SHP77 (cell line): ENCODE data around the gene ZBTB17.
A peak's percentile ranks its signal among the peaks of the same experiment; 100 is the strongest.
"Not testable (repeated sequence)": the region's sequence is repeated elsewhere in the genome, so short reads cannot be mapped to it uniquely, and the experiment has no call there.

Experiments
- DNase-seq, 2 experiments: peaks; one replicate each; lab custom pipeline; 2025; lab: John Stamatoyannopoulos, UW

ZBTB17 gene

DNA sequence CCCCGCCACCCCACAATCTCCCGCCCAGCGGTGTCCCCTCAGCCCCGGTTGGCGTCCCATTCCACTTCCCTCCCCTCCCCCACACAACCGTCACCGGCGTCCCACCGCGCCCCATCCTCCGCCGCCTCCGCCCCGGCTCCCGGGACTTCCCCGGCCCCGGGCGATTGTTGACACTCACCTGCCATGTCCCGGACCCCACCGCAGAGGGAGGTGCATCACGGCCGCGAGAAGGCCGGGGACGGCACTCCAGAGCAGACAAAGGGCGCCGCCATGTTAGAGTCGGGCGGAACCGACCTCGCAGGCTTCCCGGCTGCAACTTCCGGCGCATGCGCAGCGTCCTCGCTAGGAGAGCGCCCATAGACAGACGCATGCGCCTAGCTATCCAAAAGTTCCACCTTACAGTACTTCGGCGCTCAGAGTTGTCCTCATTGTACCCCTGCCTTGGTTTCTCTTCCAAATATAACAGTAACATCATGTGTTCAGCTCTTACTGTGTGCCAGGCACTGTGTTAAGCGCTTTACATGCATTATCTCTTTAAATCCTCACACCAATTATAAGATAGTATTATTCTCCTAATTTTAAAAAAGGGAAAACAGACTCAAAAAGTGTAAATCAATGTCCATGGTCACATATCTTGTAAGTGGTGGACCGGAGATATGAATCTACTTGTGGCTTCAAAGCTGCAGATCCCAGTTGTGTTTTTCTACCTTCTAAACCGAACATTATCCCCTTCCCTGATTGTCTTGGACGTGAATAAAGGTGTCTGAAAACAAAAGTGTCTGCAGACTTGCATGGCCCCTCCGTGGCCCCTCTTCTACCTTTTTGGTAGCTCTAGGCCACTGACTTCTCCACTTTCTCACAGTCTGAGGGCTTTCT, at the start of gene ZBTB17:
ZBTB17 (minus strand) TSS at position 297 of the 876 bp plus-strand sequence. CDS start 27,606 bp downstream, outside the sequence.
- peak; percentile 84 to 91 for DNase-seq

DNA sequence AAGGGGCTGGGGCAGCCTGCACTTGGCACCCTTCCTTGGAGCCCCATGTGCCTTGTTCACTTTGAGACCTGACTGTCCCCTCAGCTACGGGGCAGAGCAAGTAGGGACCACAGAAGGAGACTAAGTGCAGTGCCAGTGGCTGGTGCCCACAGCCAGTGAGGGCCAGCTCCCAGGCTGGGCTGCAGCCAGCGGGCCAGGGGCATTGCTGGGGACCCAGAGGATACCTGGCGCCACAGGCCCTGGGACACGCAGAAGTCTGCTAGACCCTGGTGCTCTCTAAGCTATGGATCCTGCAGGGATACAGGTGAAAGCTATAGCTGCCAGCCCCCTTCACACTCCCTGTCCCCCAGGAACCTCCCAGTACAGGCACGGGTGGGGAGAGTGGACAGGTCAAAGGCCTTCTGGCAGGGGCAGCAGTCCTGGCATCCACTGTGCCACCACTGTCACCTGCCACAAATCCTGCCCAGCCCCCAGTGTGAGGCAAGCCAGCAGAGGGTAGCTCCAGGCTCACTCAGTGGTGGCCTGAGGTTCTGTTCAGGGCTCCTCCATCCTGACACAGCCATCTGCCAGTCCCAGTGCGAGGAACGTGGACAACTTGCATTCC, 47.3 kb upstream of the ZBTB17 start:
- DNase-seq = no peak

- no peak for DNase-seq
These were observed 46.5 kb upstream of the ZBTB17 start for GRCh38 chr1:16022393-16022792.

DNA sequence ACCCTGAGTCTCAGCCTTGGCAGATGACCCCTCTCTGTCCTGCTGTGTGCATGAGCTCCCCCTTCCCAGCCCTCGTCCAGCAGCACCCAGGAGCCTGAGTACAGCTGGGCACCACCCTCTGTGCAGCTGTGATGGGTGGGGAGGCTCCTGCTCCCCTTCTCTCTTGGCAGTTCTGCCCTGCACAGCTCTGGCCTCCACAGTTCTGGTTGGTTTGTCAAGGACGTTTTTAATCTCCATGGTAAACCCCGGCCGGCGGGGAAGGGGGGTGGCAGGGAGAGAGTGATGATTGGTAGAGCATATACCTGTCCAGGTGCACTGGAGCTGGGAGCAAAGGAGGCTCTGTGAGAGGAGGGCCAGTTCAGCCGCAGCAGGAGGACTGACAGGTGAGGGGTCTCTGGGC, 45.8 kb upstream of the ZBTB17 start, which contains the start of gene CLCNKA:
CLCNKA (plus strand) TSS at position 356 of the 400 bp plus-strand sequence. CDS start 584 bp downstream, outside the sequence.
- no peak for DNase-seq

GRCh38 chr1:16020878-16021277, 45.0 kb upstream of the ZBTB17 start:
- DNase-seq = not testable (repeated sequence)

DNA sequence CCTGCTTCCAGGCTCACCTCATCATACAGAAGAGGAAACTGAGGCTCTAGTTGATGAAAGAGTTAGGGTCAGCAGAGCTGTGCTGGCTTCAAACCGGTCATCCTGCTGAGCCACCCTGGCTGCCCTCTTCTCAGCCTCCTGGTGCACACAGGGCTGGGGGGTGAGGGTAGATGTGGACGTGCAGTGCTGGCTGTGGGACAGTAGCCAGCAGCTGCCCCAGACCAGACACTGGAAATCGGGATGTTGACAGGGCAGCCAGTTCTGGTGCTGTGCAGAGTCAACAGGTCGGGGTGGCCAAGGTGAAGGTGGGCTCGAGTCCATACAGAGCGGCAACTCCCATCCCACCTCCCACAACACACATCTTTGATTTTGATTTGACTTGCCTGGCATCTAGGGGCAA, 44.4 kb upstream of the ZBTB17 start:
- no peak for DNase-seq

DNA sequence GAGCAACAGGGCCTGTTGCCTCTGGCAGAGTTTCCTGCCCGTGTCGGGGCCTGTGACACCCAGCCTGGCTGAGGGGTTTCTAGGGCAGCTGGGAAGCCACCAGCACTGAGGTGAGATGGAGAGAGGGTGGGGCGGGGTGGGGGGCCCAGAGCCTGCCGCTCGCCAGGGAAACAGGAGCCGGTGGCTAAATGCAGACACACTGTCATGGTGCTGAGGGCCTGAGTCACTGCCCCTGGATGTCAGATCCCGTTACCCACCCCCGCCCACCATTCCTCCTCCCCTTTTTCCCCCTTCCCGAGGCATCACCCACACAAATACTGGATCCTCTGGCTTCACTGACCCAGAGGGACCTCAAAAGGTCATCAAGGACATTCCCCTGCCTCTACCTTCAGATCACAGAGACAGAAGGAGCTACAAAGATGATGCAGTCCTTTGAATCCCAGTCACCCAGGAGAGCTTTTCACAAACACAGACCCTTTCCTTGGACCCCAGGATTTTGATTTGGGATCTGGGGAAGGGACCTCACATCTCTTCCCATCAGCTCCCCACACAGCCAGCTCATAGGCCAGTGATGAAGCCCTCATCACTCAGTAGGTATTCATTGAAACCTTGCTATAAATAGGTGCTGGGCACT, 43.9 kb upstream of the ZBTB17 start:
- peak in 1 of 2 experiments; percentile 19 for DNase-seq

DNA sequence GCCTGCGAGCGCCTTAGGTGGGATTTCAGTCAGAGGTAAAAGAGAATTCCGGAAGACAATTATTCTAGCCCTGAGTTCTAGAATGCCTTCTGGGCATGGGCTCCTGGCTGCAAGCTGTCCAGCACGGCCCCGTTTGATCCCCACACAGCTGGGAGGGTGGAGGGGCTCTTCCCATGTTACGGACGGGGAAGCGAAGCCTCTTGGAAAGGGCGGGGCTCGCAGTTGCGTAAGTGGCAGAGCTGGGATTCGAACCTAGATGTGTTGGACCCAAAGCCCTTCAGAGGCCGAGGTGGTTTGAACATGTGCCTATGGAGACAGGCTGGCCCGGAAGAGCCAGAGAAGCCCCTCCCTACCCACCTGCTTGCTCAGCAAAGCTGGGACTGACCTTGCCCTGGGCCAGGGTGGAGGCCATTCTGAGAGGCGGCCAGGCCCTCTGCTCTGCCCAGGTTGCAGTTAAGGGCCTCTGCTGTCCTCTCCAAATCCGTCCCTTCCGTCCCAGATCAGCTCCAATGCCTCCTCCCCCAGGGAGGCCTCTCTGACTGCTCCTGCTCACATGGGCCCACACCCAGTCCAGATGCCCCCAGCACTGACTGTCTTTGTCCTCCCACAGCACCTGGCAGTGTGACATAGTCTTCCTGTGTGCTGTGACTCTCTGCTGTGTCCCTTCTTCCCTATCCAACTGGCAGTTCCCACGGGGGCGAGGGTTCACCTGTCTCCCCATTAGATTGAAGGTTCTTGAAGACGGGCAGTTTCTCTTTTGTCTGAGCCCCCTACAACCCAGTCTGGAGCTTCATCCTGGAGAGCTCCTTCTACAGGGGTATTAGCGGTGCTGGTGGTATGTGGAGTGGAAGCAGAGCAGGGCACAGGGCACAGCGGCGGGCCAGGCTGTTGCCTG, 43.1 kb upstream of the ZBTB17 start:
- peak; percentile 25 to 36 for DNase-seq

DNA sequence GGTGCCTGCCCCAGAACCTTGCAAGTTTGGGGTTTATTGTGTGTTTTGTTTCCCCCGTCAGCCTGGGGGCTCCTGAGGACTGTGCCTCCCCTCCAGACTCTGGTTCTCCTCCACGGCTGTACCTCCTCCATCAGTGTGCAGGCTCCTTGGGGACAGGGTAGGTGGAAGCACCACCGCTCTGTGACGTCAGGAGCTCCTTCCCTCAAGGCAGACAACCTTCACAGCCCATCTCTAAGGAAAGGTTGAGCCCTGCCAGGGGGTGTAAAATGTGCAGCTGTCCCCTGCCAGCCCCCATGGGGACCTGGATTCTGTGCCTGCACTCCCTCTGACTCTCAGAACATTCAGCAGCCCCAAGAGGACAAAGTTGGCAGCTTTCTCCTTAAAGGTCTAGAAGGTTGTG, 42.4 kb upstream of the ZBTB17 start:
- no peak for DNase-seq

DNA sequence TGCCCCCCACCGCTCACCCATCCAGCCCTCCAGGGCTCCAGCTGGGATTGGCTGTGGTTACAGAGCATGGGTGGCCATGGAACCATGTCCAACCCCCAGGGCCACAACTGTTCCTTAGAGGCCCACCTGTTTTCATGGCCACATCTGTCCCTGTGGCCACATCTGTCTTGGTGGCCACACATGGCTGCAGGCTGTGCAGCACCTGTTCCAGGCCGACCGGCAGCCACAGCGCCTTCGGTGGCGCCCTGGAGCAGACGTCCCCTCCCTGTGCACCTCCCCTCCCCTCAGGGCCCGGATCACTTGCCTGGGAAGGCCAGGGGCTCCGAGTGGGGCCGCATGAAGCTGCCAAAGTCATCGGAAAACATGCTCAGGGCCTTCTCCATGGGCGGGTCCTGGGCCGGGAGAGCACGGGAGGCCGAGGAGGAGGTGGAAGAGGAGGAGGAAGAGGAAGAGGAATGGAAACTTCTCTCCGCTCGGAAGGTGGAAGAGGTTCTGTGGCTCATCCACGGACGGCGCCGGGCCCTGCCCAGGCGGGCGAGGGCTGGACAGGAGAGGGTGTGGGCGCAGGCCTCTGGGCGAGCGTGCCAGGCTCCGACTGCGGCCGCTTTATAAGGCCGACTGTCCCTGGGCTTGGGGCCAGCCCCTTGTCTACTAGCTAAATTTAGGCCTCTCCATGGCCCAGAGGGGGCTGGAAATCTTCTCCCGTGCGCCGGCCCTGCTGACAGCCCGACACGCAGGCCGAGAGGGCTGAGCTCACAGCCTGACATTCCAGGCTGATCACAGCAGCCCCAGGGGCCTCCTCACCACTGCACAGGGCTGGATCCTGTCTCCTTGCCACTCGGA, 41.8 kb upstream of the ZBTB17 start, which contains the start of gene HSPB7:
HSPB7 (minus strand) TSS at position 583 of the 843 bp plus-strand sequence; CDS start at position 503, 80 bp downstream.
- DNase-seq = peak; percentile 10 to 39

- DNase-seq = no peak
These were observed 41.2 kb upstream of the ZBTB17 start for GRCh38 chr1:16017076-16017460.

- DNase-seq = no peak
These were observed 40.3 kb upstream of the ZBTB17 start for GRCh38 chr1:16015960-16016901.

DNA sequence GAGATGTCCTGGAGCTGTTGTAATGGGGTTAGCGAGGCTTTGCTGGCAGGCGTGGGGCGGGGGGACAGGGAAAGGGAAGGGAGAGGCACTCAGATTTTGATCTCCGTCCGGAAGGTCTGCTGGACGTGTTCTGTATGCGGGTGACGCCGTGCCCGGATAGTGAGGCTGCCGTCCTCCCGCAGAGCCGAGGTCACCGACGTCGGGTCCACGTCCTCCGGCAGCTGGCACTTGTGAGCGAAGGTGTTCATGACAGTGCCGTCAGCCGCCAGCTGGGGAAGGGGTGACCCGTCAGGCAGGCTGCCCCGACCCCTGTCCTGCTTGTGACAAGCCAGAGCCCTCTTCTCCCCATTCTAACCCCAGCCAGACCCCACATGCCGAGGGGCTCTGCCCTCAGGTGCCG, 39.6 kb upstream of the ZBTB17 start:
- DNase-seq = no peak

DNA sequence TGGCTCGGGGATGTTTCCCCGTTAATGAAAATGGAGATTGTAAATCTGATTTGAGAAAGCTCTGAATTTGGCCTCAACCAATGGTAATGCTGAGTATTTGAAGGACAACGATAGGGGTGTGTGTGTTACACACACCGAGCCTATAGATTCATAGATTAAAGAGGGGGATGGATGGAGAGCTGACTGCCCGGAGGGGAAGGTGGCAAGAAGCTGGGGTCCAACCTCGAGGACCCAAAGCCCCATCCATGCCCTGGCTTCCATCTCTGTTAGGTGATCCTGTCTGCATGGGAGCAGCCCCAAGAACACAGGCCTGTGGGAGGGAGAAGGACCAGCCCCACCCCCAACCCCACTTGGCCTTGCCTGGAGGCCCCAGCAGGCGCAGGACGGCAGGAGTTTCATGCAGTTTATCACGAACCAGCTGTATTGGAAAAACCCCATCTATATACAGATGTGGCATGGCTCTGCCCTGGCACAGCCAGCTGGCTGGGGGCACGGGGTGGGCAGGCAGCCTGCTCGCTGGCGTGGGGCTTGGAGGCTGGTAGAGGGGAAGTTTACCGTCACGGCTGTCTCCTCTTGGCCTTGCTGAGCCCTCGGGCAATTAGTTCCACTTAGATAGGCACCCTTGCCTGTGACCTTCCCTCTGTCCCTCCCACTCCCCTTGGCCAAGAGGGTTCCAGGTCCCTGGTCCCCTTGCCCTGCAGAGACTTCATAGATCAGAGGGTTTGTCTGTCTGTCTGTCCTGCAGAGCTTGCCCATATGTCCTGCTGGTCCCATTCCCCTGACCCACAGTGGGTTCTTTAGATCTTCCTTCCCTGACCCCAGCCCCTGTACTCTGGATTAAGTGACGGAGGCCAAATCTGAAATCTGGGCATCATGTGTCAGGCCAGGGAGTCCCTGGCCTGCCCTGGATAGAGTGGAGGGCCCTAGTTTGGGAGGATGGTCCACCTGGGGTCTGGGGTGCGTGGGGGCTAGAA, 38.9 kb upstream of the ZBTB17 start:
- peak in 1 of 2 experiments; percentile 13 for DNase-seq

GRCh38 chr1:16013908-16014258, 38.0 kb upstream of the ZBTB17 start:
- no peak for DNase-seq

DNA sequence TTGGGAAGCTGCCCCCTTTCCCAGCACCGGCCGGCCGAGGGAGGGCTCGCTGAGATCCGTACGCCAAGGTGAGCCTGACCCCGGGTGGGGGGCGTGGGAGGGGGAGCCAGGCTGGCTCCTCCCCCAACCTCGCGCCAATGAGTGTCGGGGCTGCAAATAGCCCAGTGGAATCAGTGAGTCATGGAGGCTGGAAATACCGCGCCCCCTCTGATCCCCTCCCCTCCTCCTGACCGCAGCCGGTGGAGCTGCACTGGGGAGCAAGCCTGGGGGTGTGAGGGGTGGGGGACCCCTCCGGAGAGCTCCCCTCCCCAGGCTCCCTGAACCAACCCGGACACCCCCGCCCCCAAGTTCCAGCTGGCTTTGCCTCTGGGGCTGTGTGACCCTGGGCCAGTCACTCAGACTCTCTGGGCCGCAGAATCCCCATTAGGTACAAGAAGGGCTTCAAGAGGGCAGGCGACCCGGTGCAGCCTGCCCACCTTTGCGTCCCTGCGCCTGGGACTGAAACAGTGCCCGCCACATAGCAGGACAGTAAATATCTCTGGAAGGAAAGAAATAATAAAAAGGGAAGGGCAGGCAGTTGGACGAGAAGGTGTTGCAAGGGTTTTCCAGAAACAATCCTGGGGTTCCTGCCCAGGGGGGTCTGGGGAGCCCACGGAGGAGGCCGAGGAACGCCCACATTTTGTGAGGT, 37.5 kb upstream of the ZBTB17 start:
- DNase-seq = peak; percentile 29 to 40

DNA sequence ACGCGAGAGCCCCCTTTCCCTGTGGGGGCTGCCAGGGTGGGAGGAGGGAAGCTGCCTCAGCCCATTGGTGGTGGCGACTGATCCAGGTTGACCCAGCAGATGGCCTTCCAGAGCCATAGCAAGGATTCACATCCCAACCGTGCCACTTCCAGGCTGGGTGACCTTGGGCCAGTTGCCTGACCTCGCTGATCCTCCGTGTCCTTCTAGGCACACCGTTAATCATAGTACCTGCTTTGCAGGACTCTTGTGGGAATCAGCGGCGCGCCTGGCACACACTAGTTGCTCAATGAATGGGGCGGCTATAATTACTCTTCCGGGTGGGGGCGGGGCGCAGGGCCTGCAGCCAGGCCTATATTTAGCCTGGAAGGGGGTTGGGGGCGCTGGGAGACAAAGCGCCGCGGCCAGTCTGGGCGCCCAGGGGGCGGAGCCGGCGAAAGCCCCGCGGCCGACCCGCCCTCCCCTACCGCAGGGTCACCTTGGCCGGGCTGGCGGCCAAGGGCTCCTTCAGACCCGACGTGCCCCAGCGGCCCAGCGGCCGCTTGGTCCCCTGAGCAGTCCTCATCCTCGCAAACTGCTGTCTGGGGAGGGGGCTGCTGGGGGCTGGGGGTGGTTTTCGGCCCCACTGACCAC, 36.8 kb upstream of the ZBTB17 start:
- DNase-seq = peak; percentile 57 to 74
